Liver (tissue), 9 donors: ENCODE measurements around the gene LRGUK. TPM values are rescaled to one million over a fixed set of nuclear protein-coding genes. Genes with fewer than 3 reads are reported as not detected.

Experiments used
- DNase-seq: peaks from one replicate; pipeline ENCODE4 v3.0.0-alpha.2; 2017; ENCODE audit warnings: low spot score
- H3K27ac ChIP-seq, 2 donors: one replicate each; pipeline ENCODE4 v1.7.0; 2013; ENCODE audit warnings: inconsistent platforms in 2 of 2, low read length in 2 of 2, control low read depth in 1 of 2, low read depth in 1 of 2, mild to moderate bottlenecking in 1 of 2
- H3K27me3 ChIP-seq, 4 donors: one replicate each; pipeline versions ENCODE4 v1.6.1 to v1.7.0; 2013; ENCODE audit warnings: low read length in 3 of 4, inconsistent platforms in 1 of 4, mild to moderate bottlenecking in 1 of 4, moderate library complexity in 1 of 4; ENCODE audit not compliant: control insufficient read depth in 4 of 4, insufficient read depth in 4 of 4
- H3K36me3 ChIP-seq, 4 donors: one replicate each; pipeline versions ENCODE4 v1.6.1 to v1.7.0; 2013; ENCODE audit warnings: low read length in 3 of 4, mild to moderate bottlenecking in 3 of 4, low read depth in 1 of 4, moderate library complexity in 1 of 4; ENCODE audit not compliant: control insufficient read depth in 4 of 4, insufficient read depth in 3 of 4
- H3K4me1 ChIP-seq, 4 donors: one replicate each; pipeline versions ENCODE4 v1.6.1 to v1.7.0; 2013; ENCODE audit warnings: low read length in 3 of 4, mild to moderate bottlenecking in 3 of 4, moderate library complexity in 1 of 4; ENCODE audit not compliant: control insufficient read depth in 4 of 4, insufficient read depth in 4 of 4
- H3K4me3 ChIP-seq, 3 donors: one replicate each; pipeline versions ENCODE4 v1.6.1 to v1.7.0; 2013; ENCODE audit warnings: low read length in 3 of 3, control low read depth in 1 of 3, low read depth in 1 of 3, mild to moderate bottlenecking in 1 of 3
- H3K9ac ChIP-seq, 2 donors: one replicate each; pipeline ENCODE4 v1.7.0; 2013; ENCODE audit warnings: low read length in 2 of 2, mild to moderate bottlenecking in 2 of 2, moderate library complexity in 2 of 2, control low read depth in 1 of 2, low read depth in 1 of 2
- H3K9me3 ChIP-seq, 4 donors: one replicate each; pipeline versions ENCODE4 v1.6.1 to v1.7.0; 2013; ENCODE audit warnings: low read length in 3 of 4; ENCODE audit not compliant: control insufficient read depth in 4 of 4
- ATF3 ChIP-seq: IDR thresholded peaks from 2 replicates; pipeline ENCODE4 v1.6.1; 2016; ENCODE audit warnings: antibody characterized with exemption
- CTCF ChIP-seq: fragments of 150-350 bp; IDR thresholded peaks from 2 replicates; pipeline ENCODE4 v1.5.1; 2017; ENCODE audit warnings: improper control_type of control experiment, low read depth, low read length; ENCODE audit not compliant: missing input control
- EGR1 ChIP-seq, 2 donors: IDR thresholded peaks; 2 replicates each; pipeline ENCODE4 v1.6.1; 2016 to 2018; ENCODE audit warnings: antibody characterized with exemption in 2 of 2, low read depth in 2 of 2
- FOXA1 ChIP-seq: IDR thresholded peaks from 2 replicates; pipeline ENCODE4 v1.6.1; 2016; ENCODE audit warnings: antibody characterized with exemption
- FOXA2 ChIP-seq: IDR thresholded peaks from 2 replicates; pipeline ENCODE4 v1.6.1; 2016; ENCODE audit warnings: antibody characterized with exemption
- GABPA ChIP-seq, 2 donors: IDR thresholded peaks in 1 of 2; conservative IDR thresholded peaks in 1 of 2; 2 replicates each; pipeline ENCODE4 v1.6.1; 2016; ENCODE audit warnings: antibody characterized with exemption in 2 of 2, mild to moderate bottlenecking in 1 of 2, moderate library complexity in 1 of 2
- HNF4A ChIP-seq, 2 donors: conservative IDR thresholded peaks; 2 replicates each; pipeline ENCODE4 v1.6.1; 2016; ENCODE audit warnings: antibody characterized with exemption in 2 of 2, mild to moderate bottlenecking in 2 of 2
- HNF4G ChIP-seq: IDR thresholded peaks from 2 replicates; pipeline ENCODE4 v1.6.1; 2016; ENCODE audit warnings: antibody characterized with exemption
- JUND ChIP-seq, 2 donors: IDR thresholded peaks; 2 replicates each; pipeline ENCODE4 v1.6.1; 2016; ENCODE audit warnings: antibody characterized with exemption in 2 of 2
- MAX ChIP-seq: IDR thresholded peaks from 2 replicates; pipeline ENCODE4 v1.6.1; 2016; ENCODE audit warnings: antibody characterized with exemption
- NR2F2 ChIP-seq: IDR thresholded peaks from 2 replicates; pipeline ENCODE4 v1.6.1; 2016; ENCODE audit warnings: antibody characterized with exemption
- RAD21 ChIP-seq, 2 donors: IDR thresholded peaks; 2 replicates each; pipeline ENCODE4 v1.6.1; 2016; ENCODE audit warnings: antibody characterized with exemption in 2 of 2, mild to moderate bottlenecking in 2 of 2
- REST ChIP-seq: IDR thresholded peaks from 2 replicates; pipeline ENCODE4 v1.6.1; 2016; ENCODE audit warnings: antibody characterized with exemption, mild to moderate bottlenecking
- RXRA ChIP-seq, 2 donors: IDR thresholded peaks; 2 replicates each; pipeline ENCODE4 v1.6.1; 2017 to 2018; ENCODE audit warnings: antibody characterized with exemption in 2 of 2, mild to moderate bottlenecking in 1 of 2
- SP1 ChIP-seq: IDR thresholded peaks from 2 replicates; pipeline ENCODE4 v1.6.1; 2018; ENCODE audit warnings: antibody characterized with exemption, mild to moderate bottlenecking
- TAF1 ChIP-seq: conservative IDR thresholded peaks from 2 replicates; pipeline ENCODE4 v1.6.1; 2016; ENCODE audit warnings: antibody characterized with exemption, mild to moderate bottlenecking
- YY1 ChIP-seq: IDR thresholded peaks from 2 replicates; pipeline ENCODE4 v1.6.1; 2016; ENCODE audit warnings: antibody characterized with exemption, mild to moderate bottlenecking
- ZBTB33 ChIP-seq: IDR thresholded peaks from 2 replicates; pipeline ENCODE4 v1.6.1; 2016; ENCODE audit warnings: antibody characterized with exemption
- WGBS: extraction: QIAGEN DNeasy Blood & Tissue Kit; methylation state at CpG from one replicate; pipeline ENCODE4 v1.1.7; 2013; 5-methylcytosine and 5-hydroxymethylcytosine counted together
- polyA plus RNA-seq, 2 donors: library from polyadenylated mRNA; stranded (reverse) in 1 of 2; unstranded in 1 of 2; fragments of 200-250 nt in 1 of 2; fragments of >200 nt in 1 of 2; fragmentation: Nextera tagmentation in 1 of 2; extraction: Ambion mirVana in 1 of 2; gene quantifications; one replicate each; pipeline versions ENCODE4 v1.2.1 to v1.2.3, GENCODE V29; 2013 to 2015
- total RNA-seq, 2 donors: library from RNA; depleted of rRNA; stranded (reverse); fragments of >200 nt; gene quantifications; one replicate each; pipeline ENCODE4 v1.2.3, GENCODE V29; 2014
- donor health status: healthy.
- donor health status: healthy.
- donor health status: healthy.
- donor health status: healthy.
- donor health status: healthy.

LRGUK gene
- total and polyA plus RNA-seq, 4 donors: 0.03 to 0.50 (median 0.12) TPM

- Histone ChIP-seq H3K36me3 (peaks cover 9 to 46% (median 39%) of the 10 kb centered on the region in 4 donors), H3K27ac (no peak overlapping the region), H3K9ac (no peak overlapping the region), H3K4me1 (no peaks in the 10 kb centered on the region), H3K9me3 (no peaks in the 10 kb centered on the region), H3K4me3 (no peak overlapping the region), H3K27me3 (no peaks in the 10 kb centered on the region)
- TF ChIP-seq GABPA (IDR thresholded peaks at IDR 0.05 in 1 of 2, conservative IDR thresholded peaks at IDR 0.05 in 1 of 2) (no peak), HNF4A (conservative IDR thresholded peaks at IDR 0.05) (no peak), EGR1 (IDR thresholded peaks at IDR 0.05; ENCODE audit: low read depth in 2 of 2) (no peak), MAX (no peak), FOXA2 (no peak), FOXA1 (no peak), NR2F2 (no peak), JUND (IDR thresholded peaks at IDR 0.05) (no peak)
- WGBS: 96% methylated on average over 2 of the region's 2 CpGs
- no peak for DNase-seq
These were observed 173.8 kb downstream of the LRGUK start for GRCh38 chr7:134300988-134301387.

- peaks cover 9 to 40% (median 38%) of the 10 kb centered on the region in 4 donors for H3K36me3 ChIP-seq
- H3K9me3 ChIP-seq: no peaks in the 10 kb centered on the region
- no peak overlapping the region for H3K4me3 ChIP-seq
- TF ChIP-seq REST (no peak), JUND (IDR thresholded peaks at IDR 0.05) (no peak), NR2F2 (no peak), HNF4A (conservative IDR thresholded peaks at IDR 0.05) (no peak), HNF4G (no peak), SP1 (no peak), ATF3 (no peak), EGR1 (IDR thresholded peaks at IDR 0.05; ENCODE audit: low read depth in 2 of 2) (no peak), TAF1 (no peak), RAD21 (IDR thresholded peaks at IDR 0.05) (no peak), FOXA1 (no peak), CTCF (no peak), GABPA (IDR thresholded peaks at IDR 0.05 in 1 of 2, conservative IDR thresholded peaks at IDR 0.05 in 1 of 2) (no peak), RXRA (IDR thresholded peaks at IDR 0.05) (no peak), MAX (no peak), ZBTB33 (no peak), YY1 (no peak), FOXA2 (no peak)
- H3K27ac ChIP-seq: no peak overlapping the region
- H3K9ac ChIP-seq: no peak overlapping the region
- DNase-seq: no peak
- H3K4me1 ChIP-seq: no peaks in the 10 kb centered on the region
- 96% methylated on average over 3 of the region's 3 CpGs for WGBS
- no peaks in the 10 kb centered on the region for H3K27me3 ChIP-seq
These were observed 174.5 kb downstream of the LRGUK start for GRCh38 chr7:134301592-134301991.
